HG02759 (cell line): ENCODE measurements around the gene COG6.

Source experiments
- ATAC-seq: cut with Tn5 transposase; IDR thresholded peaks from one replicate; pipeline ENCODE4 v1.9.1; 2021; ENCODE audit warnings: mild to moderate bottlenecking, moderate library complexity; ENCODE audit not compliant: unreplicated experiment

The COG6 gene

GRCh38 chr13:39655569-39656324, at the start of gene COG6:
Gene COG6, plus strand, starts transcription at chr13:39655662. Its CDS starts 65 bp downstream, at chr13:39655727.
- peak; percentile 95 for ATAC-seq

- ATAC-seq, result no peak
Measured at GRCh38 chr13:39605677-39606320, 49.7 kb upstream of the COG6 start.

- ATAC-seq, result no peak
Measured at GRCh38 chr13:39607876-39608275, 47.6 kb upstream of the COG6 start.

GRCh38 chr13:39612023-39612637, 43.3 kb upstream of the COG6 start:
- ATAC-seq, result peak; percentile 56

- ATAC-seq, result peak; percentile 77
Measured at GRCh38 chr13:39616087-39616694, 39.3 kb upstream of the COG6 start.

GRCh38 chr13:39618561-39618960, 36.9 kb upstream of the COG6 start:
- no peak for ATAC-seq

- no peak for ATAC-seq
Measured at GRCh38 chr13:39623466-39623865, 32.0 kb upstream of the COG6 start.

- no peak for ATAC-seq
Measured at GRCh38 chr13:39631307-39631706, 24.2 kb upstream of the COG6 start.

- ATAC-seq, result no peak
Measured at GRCh38 chr13:39632994-39633393, 22.5 kb upstream of the COG6 start.

GRCh38 chr13:39635564-39635963, 19.9 kb upstream of the COG6 start:
- ATAC-seq, result no peak

GRCh38 chr13:39637890-39638289, 17.6 kb upstream of the COG6 start:
- no peak for ATAC-seq

GRCh38 chr13:39641645-39642044, 13.8 kb upstream of the COG6 start:
- no peak for ATAC-seq

GRCh38 chr13:39646122-39646521, 9.3 kb upstream of the COG6 start:
- ATAC-seq, result no peak

- ATAC-seq, result peak; percentile 3
Measured at GRCh38 chr13:39655041-39655568, 357 bp upstream of the COG6 start.

GRCh38 chr13:39656325-39656677, 839 bp downstream of the COG6 start:
- ATAC-seq, result peak; percentile 5

- ATAC-seq, result no peak
Measured at GRCh38 chr13:39663508-39663907, 8.0 kb downstream of the COG6 start.

GRCh38 chr13:39663958-39664357, 8.5 kb downstream of the COG6 start:
- ATAC-seq, result no peak

- no peak for ATAC-seq
Measured at GRCh38 chr13:39665763-39666162, 10.3 kb downstream of the COG6 start.

GRCh38 chr13:39670445-39670844, 15.0 kb downstream of the COG6 start:
- no peak for ATAC-seq

- no peak for ATAC-seq
Measured at GRCh38 chr13:39672378-39673132, 17.1 kb downstream of the COG6 start.

GRCh38 chr13:39675904-39676303, 20.4 kb downstream of the COG6 start:
- no peak for ATAC-seq
